HG02763 (cell line): ENCODE measurements around the gene PMM2.

Source experiments
- ATAC-seq: cut with Tn5 transposase; IDR thresholded peaks from one replicate; pipeline ENCODE4 v1.9.1; 2021; ENCODE audit warnings: mild to moderate bottlenecking, moderate library complexity; ENCODE audit not compliant: unreplicated experiment

PMM2 gene

GRCh38 chr16:8849411-8850011, 51.9 kb downstream of the PMM2 start:
- no peak for ATAC-seq

- no peak for ATAC-seq
These were observed 52.7 kb downstream of the PMM2 start for GRCh38 chr16:8850279-8850885.

GRCh38 chr16:8851761-8852403, 54.2 kb downstream of the PMM2 start:
- no peak for ATAC-seq

GRCh38 chr16:8852534-8852933, 54.9 kb downstream of the PMM2 start:
- ATAC-seq, result no peak

DNA sequence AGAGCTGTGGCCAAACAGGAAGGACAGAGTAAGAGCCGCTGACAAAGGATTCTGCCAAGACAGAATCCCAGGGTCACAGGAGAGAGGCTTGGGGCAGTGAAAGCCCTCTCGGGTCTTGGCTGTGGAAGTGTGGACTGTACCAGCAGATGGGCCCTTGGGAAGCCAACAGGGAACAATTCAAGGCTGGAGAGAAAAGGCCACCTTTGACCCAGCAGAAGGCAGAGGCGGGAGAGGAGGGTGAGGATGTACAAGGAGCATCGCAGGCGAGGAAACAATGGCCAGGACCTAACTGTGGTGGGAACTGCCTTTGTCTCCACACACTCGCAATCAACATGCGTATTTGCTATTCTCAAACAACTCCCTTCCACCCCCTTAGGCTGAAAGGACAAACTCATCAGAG, 55.5 kb downstream of the PMM2 start:
- no peak for ATAC-seq

DNA sequence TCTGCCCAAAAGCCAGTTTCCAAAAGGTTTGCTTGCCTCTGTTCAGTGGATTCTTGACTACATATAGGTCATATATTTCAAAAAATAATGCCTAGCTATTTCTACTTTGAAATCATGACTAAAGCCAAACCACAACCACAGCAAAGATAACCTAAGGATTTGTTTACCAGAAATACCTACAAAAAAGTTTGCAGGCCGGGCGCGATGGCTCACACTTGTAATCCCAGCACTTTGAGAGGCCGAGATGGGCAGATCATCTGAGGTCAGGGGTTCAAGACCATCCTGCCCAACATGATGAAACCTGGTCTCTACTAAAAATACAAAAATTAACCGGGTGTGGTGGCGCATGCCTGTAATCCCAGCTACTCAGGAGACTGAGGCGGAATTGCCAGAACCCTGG, 56.0 kb downstream of the PMM2 start:
- no peak for ATAC-seq

- no peak for ATAC-seq
These were observed 56.8 kb downstream of the PMM2 start for GRCh38 chr16:8854298-8854948.

DNA sequence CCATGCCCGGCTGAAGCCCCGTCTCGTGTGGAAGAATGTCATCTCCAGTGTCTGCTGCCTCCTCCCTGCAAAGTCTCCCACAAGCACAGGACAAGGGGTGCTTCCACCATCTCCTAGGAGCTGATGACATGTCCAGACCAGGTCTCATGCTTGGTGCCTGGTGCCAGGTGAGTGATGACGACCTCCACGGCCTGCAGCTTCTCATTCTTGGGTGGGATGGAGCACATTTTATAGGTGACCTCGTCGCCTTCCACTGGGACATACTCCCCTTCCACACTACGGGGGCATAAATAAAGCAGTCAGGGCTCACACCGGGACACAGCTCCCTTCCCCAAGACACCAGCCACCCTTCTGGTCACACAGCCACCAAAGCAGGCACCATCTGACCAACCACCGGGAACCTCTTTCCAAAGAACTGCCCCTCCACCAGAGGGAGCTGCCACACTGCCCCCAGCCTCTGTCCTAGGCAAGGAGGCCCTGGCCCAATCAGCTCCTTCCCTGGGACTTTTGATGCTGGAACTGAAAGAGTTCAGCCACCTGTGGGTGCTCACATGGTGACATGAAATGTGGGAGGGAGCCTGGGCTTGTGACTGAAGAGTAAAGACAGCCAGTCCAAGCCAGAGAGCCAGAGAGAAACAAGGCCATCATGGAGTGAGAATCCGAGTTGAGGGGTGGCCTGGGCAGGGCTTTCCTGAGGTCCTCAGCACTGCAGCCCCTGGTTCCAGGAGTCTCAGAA, 57.6 kb downstream of the PMM2 start:
- no peak for ATAC-seq

GRCh38 chr16:8855972-8856371, 58.3 kb downstream of the PMM2 start:
- ATAC-seq, result no peak

GRCh38 chr16:8858994-8859912, 61.6 kb downstream of the PMM2 start:
- no peak for ATAC-seq

- no peak for ATAC-seq
These were observed 62.6 kb downstream of the PMM2 start for GRCh38 chr16:8859913-8860881.

DNA sequence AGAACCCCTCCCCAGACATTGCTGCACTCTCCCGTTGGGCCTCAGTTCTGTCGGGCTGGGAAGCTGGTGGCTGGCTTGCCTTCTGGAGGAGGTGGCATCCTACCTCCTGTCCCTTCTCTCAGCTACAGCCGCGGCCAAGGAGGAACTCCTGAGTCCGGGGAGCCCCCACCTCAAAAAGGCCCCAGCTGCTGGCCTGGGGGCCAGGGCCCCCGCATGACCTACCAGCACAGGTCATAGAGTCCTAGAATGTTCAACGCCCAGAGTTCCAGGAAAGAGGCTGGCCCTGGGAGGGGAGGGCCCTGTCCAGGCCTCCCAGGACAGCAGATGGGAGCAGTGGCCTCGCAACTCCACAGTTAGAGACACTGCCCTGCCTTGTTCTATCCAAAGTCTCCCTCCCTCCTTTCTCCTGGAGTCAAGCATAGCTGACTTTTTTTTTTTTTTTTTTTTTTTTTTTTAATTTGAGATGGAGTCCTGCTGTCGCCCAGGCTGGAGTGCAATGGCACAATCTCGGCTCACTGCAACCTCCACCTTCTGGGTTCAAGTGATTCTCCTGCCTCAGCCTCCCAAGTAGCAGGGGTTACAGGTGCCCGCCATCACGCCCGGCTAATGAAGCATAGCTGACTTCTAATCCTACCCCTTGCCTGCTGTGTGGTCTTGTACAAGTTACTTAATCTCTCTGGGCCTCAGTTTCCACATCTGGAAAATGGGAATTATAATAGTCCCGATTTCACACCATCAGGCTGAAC, 64.1 kb downstream of the PMM2 start:
- ATAC-seq, result no peak

DNA sequence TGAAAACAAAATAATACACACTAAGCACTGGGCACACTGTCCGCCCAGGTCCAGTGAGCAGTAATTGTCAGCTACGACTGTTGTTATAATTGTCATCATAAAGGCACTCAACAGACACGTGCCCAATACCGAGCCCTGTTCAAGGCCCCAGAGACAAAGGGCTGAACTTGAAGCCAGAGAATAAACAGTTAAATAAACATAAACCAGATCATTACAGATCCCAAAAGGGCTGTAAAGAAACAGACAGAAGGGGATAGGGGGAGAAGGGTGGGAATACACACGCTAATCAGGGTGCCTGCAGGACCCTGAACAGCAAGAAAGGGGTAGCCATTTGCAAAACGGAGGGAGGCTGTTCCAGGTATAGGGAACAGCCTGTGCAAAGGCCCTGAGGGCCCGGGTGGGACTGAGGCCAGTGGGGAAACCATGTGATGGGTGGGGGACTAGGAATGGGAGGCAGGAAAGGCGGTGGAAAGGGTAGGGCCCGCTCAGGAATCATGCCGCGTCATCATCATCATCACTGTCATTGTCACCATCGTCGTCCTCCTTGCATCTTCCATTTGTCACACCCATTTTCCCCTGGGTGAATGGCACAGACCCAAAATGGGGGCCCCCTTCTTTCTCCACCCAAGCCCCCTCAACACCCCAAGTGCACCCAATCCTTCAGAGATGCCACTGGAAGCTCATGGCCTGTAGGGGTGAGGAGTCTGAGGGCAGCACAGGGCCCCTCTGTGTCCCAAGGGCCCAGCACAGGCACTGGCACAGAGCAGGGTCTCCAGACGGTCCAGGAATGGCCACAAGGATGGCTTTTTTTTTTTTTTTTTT, 64.9 kb downstream of the PMM2 start:
- ATAC-seq, result no peak

GRCh38 chr16:8863594-8864424, 66.2 kb downstream of the PMM2 start:
- ATAC-seq, result no peak

- ATAC-seq, result no peak
These were observed 67.0 kb downstream of the PMM2 start for GRCh38 chr16:8864480-8865110.

- no peak for ATAC-seq
These were observed 67.7 kb downstream of the PMM2 start for GRCh38 chr16:8865145-8865882.
